Measurements from ENCODE around the gene NAPB. TPM values are rescaled to one million over a fixed set of nuclear protein-coding genes. Genes with fewer than 3 reads are reported as not detected.

Gene NAPB
- total and polyA plus RNA-seq, 2 of the 8 experiments (the other 6 are each of a cell fraction or from before 2014, with no cell fraction given) = 6.2 to 12.3 TPM

DNA sequence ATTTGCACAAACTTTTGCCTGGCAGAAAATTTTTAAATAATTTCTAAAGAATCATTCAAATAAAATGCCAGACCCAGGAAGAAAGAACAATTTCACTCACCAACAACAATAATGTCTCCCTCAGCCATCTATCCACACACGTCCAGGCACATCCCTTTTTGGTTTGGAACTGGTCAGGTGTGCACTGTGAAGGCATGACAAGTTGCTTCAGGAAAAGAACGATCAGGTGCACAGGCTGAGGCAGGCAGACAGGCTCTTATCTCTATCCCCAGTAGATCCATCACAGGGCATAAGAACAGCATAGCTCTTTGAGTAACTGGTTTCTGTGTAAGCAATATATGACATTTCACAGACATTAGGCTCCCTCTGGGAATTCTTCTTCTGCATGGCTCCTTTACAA lies 88.8 kb downstream of the NAPB start:
- Histone ChIP-seq H3K56ac (replicated peaks; ENCODE audit: insufficient read length, low read depth, low read length) (no peak overlapping the region), H3K27ac (ENCODE audit: low read depth, low read length) (no peak overlapping the region), H3K79me2 (ENCODE audit: control insufficient read depth in 1 of 2, insufficient read depth in 2 of 2, low read length in 2 of 2) (no peaks in the 10 kb centered on the region), H3K4me2 (ENCODE audit: insufficient read depth in 1 of 2, low read depth in 2 of 2, low read length in 2 of 2) (no peak overlapping the region), H3K14ac (ENCODE audit: insufficient read length) (no peak overlapping the region), H4K5ac (ENCODE audit: insufficient read length, low read depth, low read length) (no peak overlapping the region), H3K79me1 (ENCODE audit: low read depth, low read length) (no peaks in the 10 kb centered on the region), H3K4ac (replicated peaks; ENCODE audit: insufficient read length, low read depth, low read length) (no peak overlapping the region), H2BK20ac (ENCODE audit: low read length) (no peak overlapping the region), H3K4me3 (ENCODE audit: extremely low read depth in 1 of 4, insufficient read depth in 2 of 4, low read depth in 3 of 4, low read length in 4 of 4) (no peak overlapping the region), H2BK5ac (ENCODE audit: low read depth, low read length) (no peak overlapping the region), H2AFZ (ENCODE audit: low read length) (no peak overlapping the region), H2BK15ac (ENCODE audit: low read length) (no peak overlapping the region), H4K8ac (ENCODE audit: extremely low read depth, insufficient read depth, low read length) (no peak overlapping the region), H3K23me2 (ENCODE audit: low read depth, low read length) (no peaks in the 10 kb centered on the region), H3K27me3 (replicated peaks in 1 of 4; ENCODE audit: control insufficient read depth in 3 of 4, extremely low read depth in 1 of 4, insufficient read depth in 3 of 4, low read length in 3 of 4) (no peaks in the 10 kb centered on the region), H3K9ac (replicated peaks in 1 of 4; ENCODE audit: extremely low read depth in 1 of 4, low read depth in 3 of 4, low read length in 3 of 4) (no peak overlapping the region), H3K36me3 (ENCODE audit: control insufficient read depth in 2 of 4, insufficient read depth in 4 of 4, low read length in 3 of 4) (no peaks in the 10 kb centered on the region), H2BK120ac (replicated peaks; ENCODE audit: low read depth, low read length) (no peak overlapping the region), H3K18ac (ENCODE audit: extremely low read depth, low read length) (no peak overlapping the region), H2BK12ac (ENCODE audit: low read depth, low read length) (no peak overlapping the region), H3K9me3 (ENCODE audit: insufficient read depth in 2 of 2, low read depth in 1 of 2, low read length in 1 of 2) (peaks cover 0 to 4% of the 10 kb centered on the region in 2 experiments; a peak in 3 of 4 replicates), H3K4me1 (replicated peaks in 1 of 4; ENCODE audit: control insufficient read depth in 3 of 4, insufficient read depth in 4 of 4, low read length in 3 of 4) (peaks cover 0 to 2% (median 0%) of the 10 kb centered on the region in 4 experiments; a peak in 2 of 7 replicates), H3K23ac (ENCODE audit: insufficient read length) (no peak overlapping the region), H4K91ac (replicated peaks; ENCODE audit: insufficient read length, low read length) (no peak overlapping the region), H4K20me1 (replicated peaks in 1 of 2; ENCODE audit: control insufficient read depth in 1 of 2, insufficient read depth in 2 of 2, low read length in 2 of 2) (no peaks in the 10 kb centered on the region), H2AK5ac (ENCODE audit: low read depth, low read length) (no peak overlapping the region)
- ChIA-PET CTCF (ENCODE audit: partially characterized antibody) (interaction anchor here (0.7 to 1.6 kb wide), 6 partner anchors 8 to 282 kb away, joined by 3 to 6 read pairs (median 4); no protein-coding TSS in a partner anchor), POLR2A (ENCODE audit: partially characterized antibody) (no interaction called here)
- no peak for DNase-seq (ENCODE audit: low read depth in 1 of 2, low spot score in 2 of 2)
- no peak for TF ChIP-seq ASH2L (IDR thresholded peaks at IDR 0.05; ENCODE audit: low read length)
- no peak for TF ChIP-seq SIRT6 (IDR thresholded peaks at IDR 0.05; ENCODE audit: low read length)
- TF ChIP-seq CTBP2 (IDR thresholded peaks at IDR 0.05; ENCODE audit: borderline replicate concordance, insufficient read depth, insufficient read length, low read length) = no peak
- no peak for TF ChIP-seq RXRA (IDR thresholded peaks at IDR 0.05; ENCODE audit: insufficient read depth, low read depth, low read length)
- FAIRE-seq = no peak
- WGBS, 2 experiments (ENCODE audit: extremely low coverage in 1 of 2, insufficient coverage in 1 of 2, insufficient read length in 1 of 2, insufficient replicate concordance in 2 of 2, low coverage in 1 of 2, low lambda C conversion rate in 2 of 2, missing lambda C conversion rate in 1 of 2) = 58% methylated on average over 2 of the region's 2 CpGs; no CpG with 5 or more reads in 1 of the 2 experiments
